ENCODE data around the gene NPVF. TPM values are rescaled to one million over a fixed set of nuclear protein-coding genes. Genes with fewer than 3 reads are reported as not detected.

Gene NPVF
- total RNA-seq, 1 donor from 2014 or later, result not detected

DNA sequence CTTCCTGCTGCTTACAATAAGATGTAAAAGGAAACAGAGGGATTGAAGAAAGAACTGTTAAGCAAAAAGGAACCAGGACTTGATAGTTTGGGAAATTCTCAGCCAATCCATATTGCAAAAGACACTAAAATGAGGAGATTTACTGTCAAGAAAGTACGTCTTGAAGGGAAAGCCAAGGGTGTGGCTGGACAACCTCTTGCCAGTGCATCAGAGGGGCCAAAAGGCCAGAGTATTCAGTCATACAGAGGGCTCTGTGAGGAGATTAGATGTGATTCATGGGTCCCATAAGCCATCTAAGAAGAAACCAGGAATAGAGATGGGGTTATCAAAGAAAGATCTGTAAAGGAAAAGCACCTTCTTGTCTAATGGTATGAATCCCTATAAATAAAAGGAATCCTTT is 25.4 kb upstream of the NPVF start:
- no peak for ATAC-seq
- intact Hi-C loops (cut with DNase I), result no loop called here

DNA sequence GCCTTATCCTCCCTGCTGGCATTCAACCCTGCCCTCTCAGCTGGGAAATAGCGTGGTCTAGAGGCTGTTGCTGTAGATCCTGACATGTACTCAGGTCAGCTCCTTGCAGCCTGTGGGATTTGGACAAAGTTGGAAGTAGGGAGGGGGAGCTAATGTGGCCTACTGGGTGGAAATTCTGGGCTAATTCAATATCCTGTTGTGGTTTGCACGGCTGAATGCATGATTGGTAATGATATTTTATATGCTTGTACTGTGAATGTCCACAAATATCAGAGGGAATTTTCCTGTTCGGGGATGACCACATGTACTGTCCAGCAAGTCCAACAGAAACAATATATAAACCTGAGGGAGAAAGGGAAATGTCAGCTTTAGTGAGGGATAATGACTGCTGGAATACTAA is 22.1 kb upstream of the NPVF start:
- DNase-seq, result no peak
- Histone ChIP-seq H3K27me3 (ENCODE audit: low read depth) (no peaks in the 10 kb centered on the region), H3K36me3 (no peaks in the 10 kb centered on the region), H3K4me3 (no peak overlapping the region), H3K27ac (no peak overlapping the region), H3K9me3 (no peaks in the 10 kb centered on the region), H3K4me1 (no peaks in the 10 kb centered on the region)
- TF ChIP-seq, protein P1, sequence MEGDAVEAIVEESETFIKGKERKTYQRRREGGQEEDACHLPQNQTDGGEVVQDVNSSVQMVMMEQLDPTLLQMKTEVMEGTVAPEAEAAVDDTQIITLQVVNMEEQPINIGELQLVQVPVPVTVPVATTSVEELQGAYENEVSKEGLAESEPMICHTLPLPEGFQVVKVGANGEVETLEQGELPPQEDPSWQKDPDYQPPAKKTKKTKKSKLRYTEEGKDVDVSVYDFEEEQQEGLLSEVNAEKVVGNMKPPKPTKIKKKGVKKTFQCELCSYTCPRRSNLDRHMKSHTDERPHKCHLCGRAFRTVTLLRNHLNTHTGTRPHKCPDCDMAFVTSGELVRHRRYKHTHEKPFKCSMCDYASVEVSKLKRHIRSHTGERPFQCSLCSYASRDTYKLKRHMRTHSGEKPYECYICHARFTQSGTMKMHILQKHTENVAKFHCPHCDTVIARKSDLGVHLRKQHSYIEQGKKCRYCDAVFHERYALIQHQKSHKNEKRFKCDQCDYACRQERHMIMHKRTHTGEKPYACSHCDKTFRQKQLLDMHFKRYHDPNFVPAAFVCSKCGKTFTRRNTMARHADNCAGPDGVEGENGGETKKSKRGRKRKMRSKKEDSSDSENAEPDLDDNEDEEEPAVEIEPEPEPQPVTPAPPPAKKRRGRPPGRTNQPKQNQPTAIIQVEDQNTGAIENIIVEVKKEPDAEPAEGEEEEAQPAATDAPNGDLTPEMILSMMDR (IDR thresholded peaks at IDR 0.05), result no peak
- intact Hi-C loops (cut with DNase I), result no loop called here
- no peak for ATAC-seq

More for the DNA sequence above, 25.4 kb upstream of the NPVF start:
- no peak for DNase-seq
- H3K36me3 ChIP-seq, result no peaks in the 10 kb centered on the region
- no peaks in the 10 kb centered on the region for H3K9me3 ChIP-seq
- no peaks in the 10 kb centered on the region for H3K27me3 ChIP-seq (ENCODE audit: low read depth)
- H3K4me1 ChIP-seq, result no peaks in the 10 kb centered on the region
- H3K4me3 ChIP-seq, result no peak overlapping the region
- TF ChIP-seq, protein P1 (IDR thresholded peaks at IDR 0.05), result no peak
- no peak overlapping the region for H3K27ac ChIP-seq

DNA sequence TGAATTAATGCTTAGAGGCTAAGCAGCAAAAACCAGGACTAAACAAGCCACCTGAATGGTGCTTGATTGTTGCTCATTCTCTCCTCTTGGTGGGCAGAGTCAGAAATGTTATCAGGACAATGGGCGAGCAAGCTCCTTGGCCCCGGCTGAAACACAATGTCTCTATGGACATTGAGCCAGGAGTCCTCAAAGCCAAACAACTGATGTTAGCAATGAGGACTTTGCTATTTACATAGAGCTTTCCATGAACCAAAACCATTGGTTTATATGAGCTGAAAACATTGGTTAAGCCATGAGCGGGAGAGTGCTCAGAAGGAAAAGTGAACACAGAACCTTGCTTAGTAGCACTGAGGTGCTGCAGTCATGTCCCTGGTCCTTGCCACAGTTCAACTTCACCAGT is 21.5 kb upstream of the NPVF start:
- TF ChIP-seq, protein P1 (IDR thresholded peaks at IDR 0.05), result no peak
- no peaks in the 10 kb centered on the region for H3K27me3 ChIP-seq (ENCODE audit: low read depth)
- DNase-seq (no peak), ATAC-seq (no peak)
- no peak overlapping the region for H3K4me3 ChIP-seq
- no peak overlapping the region for H3K27ac ChIP-seq
- intact Hi-C loops (cut with DNase I), result no loop called here
- no peaks in the 10 kb centered on the region for H3K36me3 ChIP-seq
- no peaks in the 10 kb centered on the region for H3K4me1 ChIP-seq
- H3K9me3 ChIP-seq, result no peaks in the 10 kb centered on the region

DNA sequence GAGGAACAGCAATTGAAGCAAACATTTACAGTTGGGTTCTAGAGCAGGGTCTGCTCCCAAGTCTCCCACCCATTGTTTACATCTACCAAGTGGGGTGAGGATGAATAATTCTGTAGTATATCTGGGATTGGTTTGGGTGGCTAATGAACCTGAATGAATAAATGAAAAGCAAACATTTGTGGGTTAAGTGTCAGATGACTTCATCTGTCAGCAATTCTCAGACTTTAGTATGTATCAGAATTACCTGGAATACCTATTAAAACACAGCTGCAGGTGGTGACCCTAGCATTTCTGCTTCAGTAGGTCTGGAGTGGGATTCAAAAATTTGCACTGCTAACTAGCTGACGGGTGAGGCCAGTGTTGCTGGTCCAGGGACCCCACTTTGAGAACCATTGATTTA is 18.0 kb upstream of the NPVF start:
- Histone ChIP-seq H3K27me3 (ENCODE audit: low read depth) (no peaks in the 10 kb centered on the region), H3K27ac (no peak overlapping the region), H3K4me1 (no peaks in the 10 kb centered on the region), H3K36me3 (no peaks in the 10 kb centered on the region), H3K9me3 (no peaks in the 10 kb centered on the region), H3K4me3 (no peak overlapping the region)
- TF ChIP-seq, protein P1 (IDR thresholded peaks at IDR 0.05), result no peak
- intact Hi-C loops (cut with DNase I), result no loop called here
- ATAC-seq (no peak), DNase-seq (no peak)

DNA sequence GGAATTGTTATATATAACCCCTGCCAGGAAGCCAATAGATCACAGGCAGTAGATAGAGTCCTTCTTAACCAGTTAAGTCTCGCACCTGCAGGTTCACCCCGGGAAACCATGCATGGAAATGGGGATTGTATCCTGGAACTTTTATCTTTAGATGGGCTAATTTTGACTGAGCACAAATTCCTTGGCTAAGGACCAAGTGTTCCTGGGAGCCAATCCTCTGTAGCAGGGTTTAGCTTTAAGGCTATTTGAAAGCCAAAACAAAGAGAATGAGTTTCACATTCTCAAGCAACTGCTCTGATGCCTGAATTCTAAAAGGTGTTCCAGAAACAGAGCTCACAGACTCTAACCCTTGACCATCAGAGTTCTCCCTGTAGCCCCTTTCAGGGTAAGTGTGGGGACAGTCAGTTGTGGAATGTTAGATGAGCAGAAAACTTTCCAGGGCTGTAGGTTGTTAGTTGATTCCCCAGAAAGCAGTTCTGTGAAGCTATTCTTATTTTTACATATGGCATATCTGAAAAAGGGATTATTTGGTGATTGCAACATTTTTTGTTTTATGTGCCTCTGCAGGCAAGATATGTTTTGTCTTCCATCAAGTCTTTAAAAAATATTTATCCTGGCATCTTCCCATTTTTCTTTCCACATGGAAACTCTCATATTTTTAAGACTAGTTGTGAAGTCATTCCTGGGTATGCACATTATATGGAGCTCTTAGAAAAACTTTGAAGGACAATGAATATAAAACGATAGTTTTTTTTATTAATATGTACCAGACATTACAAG is 16.2 kb upstream of the NPVF start:
- Histone ChIP-seq H3K36me3 (no peaks in the 10 kb centered on the region), H3K27ac (no peak overlapping the region), H3K4me1 (no peaks in the 10 kb centered on the region), H3K9me3 (no peaks in the 10 kb centered on the region), H3K27me3 (ENCODE audit: low read depth) (no peaks in the 10 kb centered on the region), H3K4me3 (no peak overlapping the region)
- no peak for DNase-seq
- TF ChIP-seq, protein P1 (IDR thresholded peaks at IDR 0.05), result no peak
- intact Hi-C loops (cut with DNase I), result no loop called here
- ATAC-seq, result no peak

Measured in lower lobe of right lung (tissue), 2 donors.